GM19438 (cell line): ENCODE results near the gene ARAP1.

ENCODE experiments used
- ATAC-seq: cut with Tn5 transposase; IDR thresholded peaks from one replicate; pipeline ENCODE4 v1.9.1; 2021; ENCODE audit warnings: low read depth; ENCODE audit not compliant: unreplicated experiment

Gene ARAP1

GRCh38 chr11:72688486-72688885, 63.7 kb downstream of the ARAP1 start:
- no peak for ATAC-seq

GRCh38 chr11:72687326-72687725, 64.9 kb downstream of the ARAP1 start:
- no peak for ATAC-seq

- ATAC-seq = no peak
Observed at GRCh38 chr11:72686639-72687220, 65.5 kb downstream of the ARAP1 start.

- no peak for ATAC-seq
Observed at GRCh38 chr11:72685560-72686480, 66.4 kb downstream of the ARAP1 start.

- ATAC-seq = no peak
Observed at GRCh38 chr11:72684236-72684912, 67.8 kb downstream of the ARAP1 start.

GRCh38 chr11:72683782-72684200, 68.4 kb downstream of the ARAP1 start:
- ATAC-seq = no peak

GRCh38 chr11:72682858-72683243, 69.4 kb downstream of the ARAP1 start:
- ATAC-seq = no peak

- ATAC-seq = no peak
Observed at GRCh38 chr11:72682238-72682857, 69.9 kb downstream of the ARAP1 start.

GRCh38 chr11:72681226-72682153, 70.7 kb downstream of the ARAP1 start:
- no peak for ATAC-seq

- ATAC-seq = no peak
Observed at GRCh38 chr11:72680624-72681158, 71.5 kb downstream of the ARAP1 start.

- ATAC-seq = no peak
Observed at GRCh38 chr11:72679869-72680268, 72.3 kb downstream of the ARAP1 start.

- no peak for ATAC-seq
Observed at GRCh38 chr11:72678524-72678923, 73.7 kb downstream of the ARAP1 start.

GRCh38 chr11:72676861-72677341, 75.3 kb downstream of the ARAP1 start:
- no peak for ATAC-seq

- no peak for ATAC-seq
Observed at GRCh38 chr11:72675221-72675620, 77.0 kb downstream of the ARAP1 start.

GRCh38 chr11:72673943-72674828, 78.0 kb downstream of the ARAP1 start, which contains the start of gene PDE2A:
Gene PDE2A (minus strand): TSS chr11:72674422. CDS start chr11:72674207, 215 bp downstream.
- ATAC-seq = no peak

- ATAC-seq = no peak
Observed at GRCh38 chr11:72673284-72673942, 78.8 kb downstream of the ARAP1 start.

- no peak for ATAC-seq
Observed at GRCh38 chr11:72672597-72673238, 79.5 kb downstream of the ARAP1 start.
